UCSD-AML1 (cell line): ENCODE data around the gene PHF13.

ENCODE experiments used
- DNase-seq: peaks from one replicate; lab custom pipeline; 2025; ENCODE audit not compliant: unreplicated experiment; lab: John Stamatoyannopoulos, UW

PHF13 gene

DNA sequence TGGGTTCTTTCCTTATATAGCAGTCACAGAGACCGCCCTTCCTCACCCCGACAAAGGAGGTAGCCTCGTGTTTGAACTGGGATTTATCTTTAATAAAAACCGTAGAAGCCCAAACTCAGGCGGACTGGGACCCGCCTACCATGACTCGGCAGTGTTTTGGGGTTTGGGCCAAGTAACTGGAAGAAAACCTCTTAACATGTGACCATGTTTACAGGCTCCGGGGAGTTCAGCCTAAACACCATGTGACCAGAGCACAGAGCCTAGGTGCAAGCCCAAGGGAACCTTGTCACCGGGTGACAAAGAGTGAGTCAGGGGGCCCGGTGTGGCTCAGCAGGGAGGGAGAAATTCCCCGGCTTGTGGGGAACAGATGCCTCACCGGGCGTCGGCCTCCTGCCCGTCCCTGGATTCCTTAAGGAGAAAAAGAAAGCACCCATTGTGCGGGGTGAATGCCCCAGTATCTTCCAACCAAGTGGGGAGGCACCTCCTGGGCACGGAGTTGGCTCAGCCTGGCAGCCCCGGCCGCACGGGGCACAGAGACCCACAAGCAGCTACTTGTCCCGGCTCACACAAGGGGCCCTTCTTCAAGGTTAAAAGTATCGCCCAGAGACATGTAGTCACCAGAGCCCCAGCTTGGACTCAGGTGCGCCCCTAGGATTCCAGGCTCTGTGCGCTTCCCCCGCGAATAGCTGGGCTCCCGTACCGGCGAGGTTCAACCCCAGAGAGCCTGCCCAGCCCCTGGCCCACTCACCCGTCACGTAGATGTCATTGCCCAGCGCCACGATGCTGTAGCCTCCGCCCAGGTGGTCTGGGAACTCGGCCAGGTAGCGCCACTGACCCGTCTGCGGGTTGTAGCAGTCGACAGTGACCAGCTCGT, 12.2 kb upstream of the PHF13 start:
- peak; percentile 62 for DNase-seq

DNA sequence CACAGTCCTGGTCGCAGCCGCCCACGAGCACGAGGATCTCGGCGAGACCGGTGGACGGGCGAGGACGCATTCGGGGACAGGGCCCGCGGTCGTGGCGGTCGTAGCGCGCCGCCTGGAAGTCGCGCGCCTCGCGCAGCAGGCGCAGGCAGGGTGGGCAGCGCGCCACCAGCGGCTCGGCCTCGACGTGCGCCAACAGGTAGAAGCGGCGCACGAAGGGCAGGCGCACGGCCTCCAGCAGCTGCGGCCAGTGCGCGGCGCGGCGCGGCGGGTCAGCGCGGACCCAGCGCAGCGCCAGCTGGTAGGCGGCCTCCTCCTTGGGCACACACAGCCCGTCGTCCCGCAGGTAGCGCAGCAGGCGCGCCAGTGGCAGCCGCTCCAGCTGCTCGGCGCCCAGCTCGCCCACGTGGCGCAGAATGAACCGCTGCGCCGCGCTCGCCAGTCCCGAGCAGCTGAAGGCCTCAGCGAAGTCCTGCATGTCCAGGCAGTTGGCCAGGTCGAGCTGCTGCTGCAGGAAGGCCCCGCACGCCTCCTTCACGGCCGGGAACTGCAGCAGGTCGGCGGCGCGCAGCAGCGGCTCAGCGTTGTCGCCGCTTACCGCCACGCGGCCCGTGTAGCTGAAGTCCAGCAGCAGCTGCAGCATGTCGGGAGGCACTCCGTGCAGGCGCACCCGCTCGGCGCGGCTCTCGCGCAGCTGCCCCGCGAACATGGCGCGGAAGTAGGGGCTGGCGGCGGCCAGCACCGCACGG, 11.4 kb upstream of the PHF13 start:
- no peak for DNase-seq

DNA sequence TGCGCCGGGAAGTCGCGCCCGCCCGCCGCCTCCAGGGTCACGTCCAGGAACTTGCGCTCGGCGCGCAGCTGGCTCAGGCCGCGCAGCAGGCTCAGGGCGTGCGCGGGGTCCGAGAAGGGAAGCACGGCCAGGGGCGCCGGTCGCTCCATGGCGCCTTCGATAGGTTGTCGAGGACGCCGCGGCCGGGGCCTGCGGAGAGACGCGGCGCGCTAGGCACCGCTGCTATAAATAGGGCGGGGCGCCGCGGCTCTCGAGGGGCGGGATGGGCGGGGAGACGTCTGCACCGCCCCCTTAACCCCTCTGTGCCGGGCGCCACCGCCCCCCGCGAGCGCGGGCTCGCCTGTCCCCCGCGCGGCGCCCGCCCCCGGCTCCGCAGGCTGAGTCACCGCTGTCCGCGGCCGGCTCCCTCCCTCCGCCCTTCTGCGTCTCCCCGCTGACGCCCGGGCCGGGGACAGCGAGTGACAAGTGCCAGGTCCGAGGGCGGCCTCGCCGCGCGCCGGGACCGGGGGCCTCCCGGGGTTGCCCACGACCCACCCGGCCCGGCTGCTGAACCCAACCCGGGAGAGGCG, 10.8 kb upstream of the PHF13 start, which contains the start of gene KLHL21:
Gene KLHL21, minus strand, starts transcription at position 201 of the 569 bp plus-strand sequence. Its CDS starts 52 bp downstream, at position 149.
- DNase-seq: peak; percentile 82

DNA sequence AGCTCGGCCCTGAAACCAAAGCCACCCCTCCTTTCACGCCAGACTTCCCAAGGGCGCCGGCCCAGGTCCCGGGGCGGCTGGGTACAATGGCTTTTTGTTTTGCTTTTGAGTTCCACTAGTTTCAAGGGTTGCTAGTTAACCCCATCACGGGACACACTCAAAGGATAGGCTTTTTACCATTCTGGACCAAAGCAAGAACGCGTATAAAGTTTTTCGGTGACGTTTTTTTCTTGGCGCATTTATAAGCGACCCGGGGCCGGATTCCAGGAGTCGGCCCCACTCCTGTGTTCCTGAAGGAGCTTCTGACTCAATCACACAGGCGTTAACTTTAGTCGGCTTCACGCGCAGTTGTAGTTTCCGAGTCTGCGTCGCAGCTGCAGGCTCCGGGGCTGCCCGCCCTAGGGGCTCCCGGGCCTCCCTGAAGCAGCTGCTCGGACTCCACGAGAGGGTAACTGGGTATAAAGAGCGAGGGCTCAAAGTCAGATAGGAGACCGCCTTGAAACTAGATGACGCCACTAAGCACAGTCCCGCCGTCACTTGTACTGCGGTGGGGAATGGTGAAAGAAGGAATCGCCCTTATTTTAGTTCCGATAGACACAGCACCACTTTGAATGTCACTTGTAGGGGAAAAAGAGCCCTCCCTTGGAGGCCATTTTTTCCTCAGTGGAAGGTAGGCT, 10.2 kb upstream of the PHF13 start:
- DNase-seq: no peak

- DNase-seq: no peak
These were observed 9.5 kb upstream of the PHF13 start for GRCh38 chr1:6603915-6604558.

DNA sequence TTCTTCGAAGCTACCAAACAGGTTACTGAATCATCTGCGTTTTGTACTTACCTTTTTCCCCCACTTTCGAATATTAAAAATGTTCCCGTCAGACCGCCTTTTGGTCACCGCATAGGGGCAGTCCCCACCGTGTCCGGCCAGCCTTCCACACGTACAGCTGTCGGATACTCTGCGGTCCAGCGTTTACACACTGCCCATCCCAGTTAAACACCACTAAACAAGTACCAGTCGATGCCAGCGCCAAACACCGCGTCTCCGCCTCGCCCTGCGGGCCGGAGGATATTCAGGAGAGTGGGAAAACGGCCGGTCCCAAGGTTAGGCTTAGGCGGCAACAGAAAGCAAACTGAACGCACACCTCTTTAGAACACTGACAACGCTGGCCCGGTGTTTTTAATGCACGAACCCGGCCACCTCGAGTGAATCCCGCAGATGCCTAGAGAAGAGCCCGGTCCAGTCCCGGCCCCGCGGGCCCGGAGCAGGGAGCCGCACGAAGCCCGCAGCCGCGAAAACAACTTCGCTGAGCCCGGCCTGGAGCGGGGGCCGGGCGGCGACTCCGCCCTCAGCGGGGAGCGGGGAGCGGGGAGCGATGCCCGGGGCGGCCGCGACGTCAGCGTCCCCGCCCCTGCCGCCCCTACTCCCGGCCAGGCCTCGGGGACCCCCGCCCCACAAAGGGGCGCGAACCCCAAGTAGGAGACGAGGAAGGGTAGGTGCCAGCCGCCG, 730 bp upstream of the PHF13 start:
- peak; percentile 52 for DNase-seq

GRCh38 chr1:6614019-6614928, 743 bp downstream of the PHF13 start:
- DNase-seq: peak; percentile 52

GRCh38 chr1:6614929-6615785, 1.6 kb downstream of the PHF13 start:
- no peak for DNase-seq

GRCh38 chr1:6619045-6619444, 5.5 kb downstream of the PHF13 start:
- DNase-seq: no peak

- DNase-seq: no peak
These were observed 8.2 kb downstream of the PHF13 start for GRCh38 chr1:6621429-6622391.

GRCh38 chr1:6622396-6623152, 9.0 kb downstream of the PHF13 start:
- no peak for DNase-seq

GRCh38 chr1:6623269-6623965, 9.9 kb downstream of the PHF13 start:
- no peak for DNase-seq

DNA sequence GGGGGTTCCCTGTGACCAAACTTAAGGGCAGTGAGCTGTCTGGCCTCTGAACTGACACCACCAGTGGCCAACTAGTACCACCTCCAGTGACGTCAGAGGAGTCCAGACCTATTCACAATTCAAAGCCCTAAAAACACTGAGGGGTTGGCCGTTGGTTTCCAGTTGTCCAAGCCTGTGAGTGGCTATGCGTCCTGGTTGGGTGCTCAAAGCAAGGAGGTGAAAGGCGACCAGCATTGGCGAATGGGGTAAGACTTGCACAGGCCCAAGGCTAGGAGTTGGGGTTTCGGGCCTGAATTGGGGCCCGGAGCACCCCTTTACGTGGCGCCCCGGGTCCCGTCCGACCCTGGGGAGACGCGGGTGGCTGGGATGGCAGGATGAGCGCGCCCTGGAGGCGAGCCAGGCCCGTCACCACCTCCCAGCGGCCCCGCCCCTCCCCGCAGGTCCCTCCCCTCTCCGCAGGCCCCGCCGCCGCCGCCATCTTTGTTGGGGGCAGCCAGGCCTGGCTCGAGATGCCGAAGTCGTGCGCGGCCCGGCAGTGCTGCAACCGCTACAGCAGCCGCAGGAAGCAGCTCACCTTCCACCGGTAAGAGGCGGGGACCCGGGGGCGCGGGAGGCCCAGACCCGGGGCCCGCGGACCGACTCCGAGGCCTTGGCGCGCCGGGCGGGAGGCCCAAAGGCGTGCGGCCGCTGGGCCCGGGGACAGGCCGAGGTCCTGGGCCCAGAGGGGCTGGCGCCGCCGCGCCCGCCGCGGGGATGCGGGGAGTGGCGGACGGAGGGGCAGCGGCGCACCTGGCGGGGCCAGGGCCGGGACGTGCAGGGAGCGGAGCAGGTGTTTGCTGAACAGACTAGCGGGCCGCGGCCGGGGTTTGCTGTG, 11.4 kb downstream of the PHF13 start, which contains the start of gene THAP3:
Gene THAP3, plus strand, starts transcription at position 159 of the 874 bp plus-strand sequence. Its CDS starts 351 bp downstream, at position 510.
- DNase-seq: peak; percentile 86

- DNase-seq: peak; percentile 52
These were observed 12.1 kb downstream of the PHF13 start for GRCh38 chr1:6625584-6626149.
